Dermis blood vessel endothelial cell (primary cell): ENCODE data around the gene KHDC4. TPM values are rescaled to one million over a fixed set of nuclear protein-coding genes. Genes with fewer than 3 reads are reported as not detected.
"Not testable (repeated sequence)": the region's sequence is repeated elsewhere in the genome, so short reads cannot be mapped to it uniquely, and the experiment has no call there.

Experiments
- DNase-seq: peaks from one replicate; pipeline ENCODE4 v3.0.0; 2010
- total RNA-seq: library from RNA; depleted of rRNA; stranded (reverse); fragments of >200 nt; gene quantifications from 2 replicates; pipeline ENCODE4 v1.2.3, GENCODE V29; 2014

Gene KHDC4
- total RNA-seq, 1 donor from 2014 or later: 32.8 TPM

- peak; percentile 81 for DNase-seq
Observed at GRCh38 chr1:155940482-155940992, 6.3 kb upstream of the KHDC4 start.

- DNase-seq: peak; percentile 90
Observed at GRCh38 chr1:155938220-155938627, 4.0 kb upstream of the KHDC4 start.

- no peak for DNase-seq
Observed at GRCh38 chr1:155934936-155935590, 850 bp upstream of the KHDC4 start.

GRCh38 chr1:155933591-155934096 lies 569 bp downstream of the KHDC4 start:
- DNase-seq: no peak

- peak; percentile 58 for DNase-seq
Observed at GRCh38 chr1:155932487-155932886, 1.7 kb downstream of the KHDC4 start.

- no peak for DNase-seq
Observed at GRCh38 chr1:155932081-155932480, 2.1 kb downstream of the KHDC4 start.

GRCh38 chr1:155931332-155932038 lies 2.7 kb downstream of the KHDC4 start:
- no peak for DNase-seq

GRCh38 chr1:155930725-155931124 lies 3.5 kb downstream of the KHDC4 start:
- not testable (repeated sequence) for DNase-seq

GRCh38 chr1:155929057-155929456 lies 5.2 kb downstream of the KHDC4 start:
- DNase-seq: no peak

GRCh38 chr1:155925506-155925905 lies 8.7 kb downstream of the KHDC4 start:
- DNase-seq: no peak

GRCh38 chr1:155920717-155921116 lies 13.5 kb downstream of the KHDC4 start:
- DNase-seq: no peak

- no peak for DNase-seq
Observed at GRCh38 chr1:155919801-155920200, 14.4 kb downstream of the KHDC4 start.

- no peak for DNase-seq
Observed at GRCh38 chr1:155918660-155919059, 15.6 kb downstream of the KHDC4 start.

GRCh38 chr1:155913969-155914757 lies 20.1 kb downstream of the KHDC4 start:
- DNase-seq: no peak

- DNase-seq: no peak
Observed at GRCh38 chr1:155912056-155912536, 22.1 kb downstream of the KHDC4 start.

GRCh38 chr1:155911156-155912055 lies 22.8 kb downstream of the KHDC4 start, which contains the start of gene RIT1:
TSS of gene RIT1 (minus strand) at chr1:155911349. CDS start at chr1:155910761, 588 bp downstream.
- DNase-seq: peak; percentile 83

- peak; percentile 58 for DNase-seq
Observed at GRCh38 chr1:155910621-155911121, 23.5 kb downstream of the KHDC4 start.

- peak; percentile 65 for DNase-seq
Observed at GRCh38 chr1:155909894-155910293, 24.3 kb downstream of the KHDC4 start.

- no peak for DNase-seq
Observed at GRCh38 chr1:155904261-155904660, 30.0 kb downstream of the KHDC4 start.

GRCh38 chr1:155900161-155900560 lies 34.1 kb downstream of the KHDC4 start:
- no peak for DNase-seq

- DNase-seq: no peak
Observed at GRCh38 chr1:155899683-155900082, 34.5 kb downstream of the KHDC4 start.
